Keratinocyte (primary cell): ENCODE measurements around the gene CTAG1B. TPM values are rescaled to one million over a fixed set of nuclear protein-coding genes. Genes with fewer than 3 reads are reported as not detected.
"Not testable (repeated sequence)": the region's sequence is repeated elsewhere in the genome, so short reads cannot be mapped to it uniquely, and the experiment has no call there.

ENCODE experiments used
- DNase-seq: peaks from one replicate; pipeline ENCODE4 v3.0.0-alpha.2; 2011; ENCODE audit warnings: low read depth, missing footprints, low spot score
- FAIRE-seq: peaks from 2 replicates; lab custom pipeline; 2011; peaks lifted over from hg19 to GRCh38; lab: Jason Lieb, UNC
- H2AFZ ChIP-seq: 2 replicates; pipeline ENCODE4 v1.6.0; 2012; ENCODE audit warnings: low read length, control low read depth, inconsistent platforms; ENCODE audit not compliant: control insufficient read depth
- H3K27ac ChIP-seq: 2 replicates; pipeline ENCODE4 v1.5.1; 2011; ENCODE audit warnings: low read length; ENCODE audit not compliant: control insufficient read depth, insufficient read depth
- H3K27me3 ChIP-seq: 3 replicates; pipeline ENCODE4 v1.6.0; 2011; ENCODE audit warnings: low read length; ENCODE audit not compliant: control insufficient read depth, insufficient read depth; ENCODE audit errors: extremely low read depth
- H3K36me3 ChIP-seq, 2 experiments: 2 replicates in 1 of 2; 3 replicates in 1 of 2; pipeline ENCODE4 v1.5.1; 2011; ENCODE audit warnings: low read length in 2 of 2, mild to moderate bottlenecking in 1 of 2; ENCODE audit not compliant: control insufficient read depth in 2 of 2, insufficient read depth in 2 of 2; ENCODE audit errors: extremely low read depth in 1 of 2
- H3K4me1 ChIP-seq: 3 replicates; pipeline ENCODE4 v1.5.1; 2011; ENCODE audit warnings: low read length; ENCODE audit not compliant: control insufficient read depth, insufficient read depth; ENCODE audit errors: extremely low read depth
- H3K4me2 ChIP-seq: 3 replicates; pipeline ENCODE4 v1.6.0; 2011; ENCODE audit warnings: low read depth, low read length; ENCODE audit not compliant: control insufficient read depth, insufficient read depth; ENCODE audit errors: extremely low read depth
- H3K4me3 ChIP-seq, 3 experiments: fragments of 200-600 bp in 1 of 3; sonication (generic) in 1 of 3; 2 replicates in 2 of 3; 3 replicates in 1 of 3; pipeline ENCODE4 v1.5.1; 2011 to 2016; ENCODE audit warnings: low read length in 3 of 3, mild to moderate bottlenecking in 3 of 3, control low read depth in 2 of 3, inconsistent platforms in 1 of 3, low read depth in 1 of 3, mixed read lengths in 1 of 3, mixed run types in 1 of 3, moderate library complexity in 1 of 3; ENCODE audit not compliant: control insufficient read depth in 2 of 3, insufficient read depth in 2 of 3; ENCODE audit errors: extremely low read depth in 1 of 3
- H3K79me2 ChIP-seq: 2 replicates; pipeline ENCODE4 v1.6.0; 2012; ENCODE audit warnings: low read length; ENCODE audit not compliant: control insufficient read depth, insufficient read depth
- H3K9ac ChIP-seq: 3 replicates; pipeline ENCODE4 v1.6.0; 2011; ENCODE audit warnings: low read length; ENCODE audit not compliant: control insufficient read depth, insufficient read depth; ENCODE audit errors: extremely low read depth
- H3K9me1 ChIP-seq: 3 replicates; pipeline ENCODE4 v1.6.0; 2011; ENCODE audit warnings: low read length; ENCODE audit not compliant: control insufficient read depth, insufficient read depth; ENCODE audit errors: extremely low read depth
- H3K9me3 ChIP-seq: 2 replicates; pipeline ENCODE4 v1.5.1; 2012; ENCODE audit warnings: low read depth, low read length; ENCODE audit not compliant: control insufficient read depth
- H4K20me1 ChIP-seq: 3 replicates; pipeline ENCODE4 v1.6.0; 2011; ENCODE audit warnings: low read length; ENCODE audit not compliant: control insufficient read depth, insufficient read depth; ENCODE audit errors: extremely low read depth
- EZH2 ChIP-seq: IDR thresholded peaks from one replicate; pipeline ENCODE4 v1.6.1; 2012; ENCODE audit warnings: inconsistent platforms, mild to moderate bottlenecking, low read length, moderate library complexity
- dilution Hi-C: fragments of 300-500 bp; cut with MboI; formaldehyde crosslinking; loops from one replicate; pipeline ENCODE4 v1.7.0; 2020; ENCODE audit warnings: low sequenced_read_pairs; ENCODE audit not compliant: extremely low pct_ligation_motif_present
- polyA plus RNA-seq, 5 experiments: library from polyadenylated mRNA; depleted of rRNA in 3 of 5; stranded (reverse) in 3 of 5; stranded (forward) in 1 of 5; unstranded in 1 of 5; fragments of >200 nt; gene quantifications; 1 replicate in 1 of 5; 2 replicates in 3 of 5; 3 replicates in 1 of 5; pipeline versions ENCODE4 v1.2.1 to v1.2.3, GENCODE V29; 2011 to 2012; ENCODE audit warnings: missing spikeins in 2 of 5, low read depth in 1 of 5, low replicate concordance in 1 of 5
- TF ChIP-seq, protein P1 (sequence below), 3 experiments: IDR thresholded peaks in 1 of 3; conservative IDR thresholded peaks in 1 of 3; optimal IDR thresholded peaks in 1 of 3; 2 replicates in 2 of 3; 3 replicates in 1 of 3; pipeline versions ENCODE3 to v1.5.1; 2011; ENCODE audit warnings: low read length in 3 of 3, mild to moderate bottlenecking in 3 of 3, moderate library complexity in 2 of 3, control low read depth in 1 of 3, inconsistent platforms in 1 of 3; ENCODE audit not compliant: insufficient read depth in 2 of 3; ENCODE audit errors: extremely low read depth in 1 of 3

Gene CTAG1B
- polyA plus RNA-seq, 1 donor (not counting 4 experiments of a cell fraction or from before 2014, with no cell fraction given) = not detected

DNA sequence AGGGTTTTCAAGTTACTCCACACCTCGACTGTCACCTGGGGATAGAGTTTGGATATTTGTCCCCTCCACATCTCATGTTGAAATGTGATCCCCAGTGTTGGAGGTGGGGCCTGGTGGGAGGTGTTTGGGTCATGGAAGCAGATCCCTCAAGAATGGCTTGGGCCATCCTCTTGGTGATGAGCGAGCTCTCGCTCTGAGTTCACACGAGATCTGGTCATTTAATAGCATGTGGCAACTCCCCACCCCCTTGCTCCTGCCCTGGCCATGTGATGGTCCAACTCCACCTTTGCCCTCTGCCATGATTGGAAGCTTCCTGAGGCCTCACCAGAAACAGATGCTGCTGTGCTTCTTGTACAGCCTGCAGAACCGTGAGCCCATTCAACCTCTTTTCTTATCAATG lies 25.9 kb downstream of the CTAG1B start:
- Histone ChIP-seq H3K4me3 (no peak overlapping the region), H3K4me1 (peaks cover 14% of the 10 kb centered on the region), H3K9me3 (peaks cover 3% of the 10 kb centered on the region), H3K27me3 (no peaks in the 10 kb centered on the region), H3K79me2 (no peaks in the 10 kb centered on the region), H3K9ac (no peak overlapping the region), H3K4me2 (no peak overlapping the region), H3K36me3 (no peaks in the 10 kb centered on the region), H3K9me1 (no peaks in the 10 kb centered on the region), H4K20me1 (no peaks in the 10 kb centered on the region), H2AFZ (no peak overlapping the region), H3K27ac (no peak overlapping the region)
- dilution Hi-C loops = no loop called here
- DNase-seq (no peak), FAIRE-seq (no peak)
- TF ChIP-seq, protein P1, sequence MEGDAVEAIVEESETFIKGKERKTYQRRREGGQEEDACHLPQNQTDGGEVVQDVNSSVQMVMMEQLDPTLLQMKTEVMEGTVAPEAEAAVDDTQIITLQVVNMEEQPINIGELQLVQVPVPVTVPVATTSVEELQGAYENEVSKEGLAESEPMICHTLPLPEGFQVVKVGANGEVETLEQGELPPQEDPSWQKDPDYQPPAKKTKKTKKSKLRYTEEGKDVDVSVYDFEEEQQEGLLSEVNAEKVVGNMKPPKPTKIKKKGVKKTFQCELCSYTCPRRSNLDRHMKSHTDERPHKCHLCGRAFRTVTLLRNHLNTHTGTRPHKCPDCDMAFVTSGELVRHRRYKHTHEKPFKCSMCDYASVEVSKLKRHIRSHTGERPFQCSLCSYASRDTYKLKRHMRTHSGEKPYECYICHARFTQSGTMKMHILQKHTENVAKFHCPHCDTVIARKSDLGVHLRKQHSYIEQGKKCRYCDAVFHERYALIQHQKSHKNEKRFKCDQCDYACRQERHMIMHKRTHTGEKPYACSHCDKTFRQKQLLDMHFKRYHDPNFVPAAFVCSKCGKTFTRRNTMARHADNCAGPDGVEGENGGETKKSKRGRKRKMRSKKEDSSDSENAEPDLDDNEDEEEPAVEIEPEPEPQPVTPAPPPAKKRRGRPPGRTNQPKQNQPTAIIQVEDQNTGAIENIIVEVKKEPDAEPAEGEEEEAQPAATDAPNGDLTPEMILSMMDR (optimal IDR thresholded peaks at IDR 0.05 in 1 of 3, IDR thresholded peaks at IDR 0.05 in 1 of 3, conservative IDR thresholded peaks at IDR 0.05 in 1 of 3; ENCODE audit: extremely low read depth in 1 of 3, insufficient read depth in 2 of 3, low read length in 3 of 3) = no peak
- TF ChIP-seq EZH2 = no peak

DNA sequence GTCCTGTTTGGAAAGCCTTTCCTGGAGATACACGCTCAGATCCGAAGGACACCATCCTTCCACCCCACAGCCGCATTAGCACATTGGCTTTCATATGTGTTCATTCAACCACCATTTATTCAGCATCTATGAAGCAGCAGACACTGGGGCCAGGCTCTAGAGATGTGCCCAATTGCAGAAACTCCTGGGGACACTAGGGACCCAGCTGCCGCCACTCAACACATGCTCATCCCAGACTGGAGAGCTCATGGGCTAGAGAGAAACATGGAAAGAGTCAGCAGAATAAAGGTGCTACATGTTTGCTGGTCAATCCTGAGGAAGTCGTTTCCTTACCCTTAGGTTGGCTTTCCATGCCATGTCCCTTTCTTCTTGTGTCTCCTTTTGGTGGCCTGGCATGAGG lies 26.6 kb downstream of the CTAG1B start:
- H4K20me1 ChIP-seq = no peaks in the 10 kb centered on the region
- no peak overlapping the region for H3K27ac ChIP-seq
- H3K4me1 ChIP-seq = peaks cover 14% of the 10 kb centered on the region
- no peaks in the 10 kb centered on the region for H3K36me3 ChIP-seq
- no peak overlapping the region for H3K4me3 ChIP-seq
- FAIRE-seq (no peak), DNase-seq (no peak)
- dilution Hi-C loops = no loop called here
- H3K9me1 ChIP-seq = no peaks in the 10 kb centered on the region
- no peaks in the 10 kb centered on the region for H3K27me3 ChIP-seq
- TF ChIP-seq, protein P1 (optimal IDR thresholded peaks at IDR 0.05 in 1 of 3, IDR thresholded peaks at IDR 0.05 in 1 of 3, conservative IDR thresholded peaks at IDR 0.05 in 1 of 3; ENCODE audit: extremely low read depth in 1 of 3, insufficient read depth in 2 of 3, low read length in 3 of 3) = no peak
- TF ChIP-seq EZH2 = no peak
- H2AFZ ChIP-seq = no peak overlapping the region
- no peak overlapping the region for H3K4me2 ChIP-seq
- peaks cover 2% of the 10 kb centered on the region for H3K9me3 ChIP-seq
- no peak overlapping the region for H3K9ac ChIP-seq
- H3K79me2 ChIP-seq = no peaks in the 10 kb centered on the region

DNA sequence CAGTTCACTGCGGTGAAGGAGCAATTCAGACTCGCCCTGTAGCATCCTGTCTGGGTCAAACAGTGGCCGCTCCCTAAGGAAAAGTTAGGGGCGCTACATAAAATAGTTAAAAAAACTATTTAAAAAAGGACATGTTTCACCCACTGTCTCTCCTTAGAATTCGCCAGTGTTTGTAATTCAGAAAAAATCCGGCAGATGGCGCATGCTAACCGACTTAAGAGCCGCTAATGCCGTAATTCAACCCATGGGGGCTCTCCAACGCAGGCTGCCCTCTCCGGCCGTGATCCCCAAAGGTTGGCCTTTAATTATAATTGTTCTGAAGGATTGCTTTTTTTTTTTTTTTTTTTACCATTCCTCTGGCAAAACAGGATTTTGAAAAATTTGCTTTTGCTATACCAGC lies 28.7 kb downstream of the CTAG1B start:
- H3K9ac ChIP-seq, H4K20me1 ChIP-seq, H3K36me3 ChIP-seq, H3K27me3 ChIP-seq, dilution Hi-C loops, H2AFZ ChIP-seq, H3K9me3 ChIP-seq, H3K4me2 ChIP-seq, H3K27ac ChIP-seq, H3K79me2 ChIP-seq, H3K9me1 ChIP-seq, DNase-seq, H3K4me3 ChIP-seq, H3K4me1 ChIP-seq, FAIRE-seq: not testable (repeated sequence)

DNA sequence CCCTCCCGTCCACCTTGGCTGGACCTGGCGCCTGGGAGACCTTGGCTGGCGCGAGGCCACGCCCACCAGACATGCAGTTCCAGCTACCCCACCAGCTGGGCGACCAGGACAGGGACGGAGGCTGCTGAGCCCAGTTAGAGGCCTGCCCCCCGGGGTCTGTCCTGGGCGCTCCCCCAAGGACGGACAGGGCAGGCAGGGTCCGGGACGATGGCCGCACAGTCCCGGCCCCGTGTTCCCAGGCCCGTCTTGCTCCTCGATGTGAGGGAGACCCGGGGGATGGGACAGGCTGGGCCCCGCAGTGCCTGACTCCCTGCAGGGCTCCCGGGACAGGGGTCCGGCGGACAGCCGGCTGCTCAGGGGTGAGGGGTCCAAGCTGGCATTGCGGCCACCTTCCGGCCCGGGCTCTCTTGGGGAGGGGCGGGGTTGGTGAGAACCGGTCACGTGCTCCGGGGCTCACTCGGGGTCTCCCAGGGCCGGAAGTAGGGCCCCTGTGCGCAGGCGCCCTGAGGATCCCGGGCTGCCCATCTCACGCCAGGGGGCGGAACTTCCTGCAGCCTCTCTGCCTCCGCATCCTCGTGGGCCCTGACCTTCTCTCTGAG lies 34.4 kb downstream of the CTAG1B start, which contains the start of gene CTAG1A:
Gene CTAG1A, plus strand, starts transcription at position 549 of the 599 bp plus-strand sequence. CDS start 74 bp downstream, outside the sequence.
- H3K4me1 ChIP-seq, H3K27me3 ChIP-seq, H3K9me1 ChIP-seq, dilution Hi-C loops, H3K9me3 ChIP-seq, H3K4me3 ChIP-seq, H3K79me2 ChIP-seq, H3K9ac ChIP-seq, H3K4me2 ChIP-seq, H3K27ac ChIP-seq, H2AFZ ChIP-seq, DNase-seq, H4K20me1 ChIP-seq, H3K36me3 ChIP-seq, FAIRE-seq: not testable (repeated sequence)
